Activated CD4-positive, alpha-beta T cell treated with anti-CD3 and anti-CD28 coated beads, Interleukin-2, amount 50 U/mL, for 48 hours (primary cell): ENCODE data around the gene RAC2.

Experiments used
- DNase-seq, 2 experiments: peaks; one replicate each; pipeline ENCODE4 v3.0.0-alpha.2; 2020

The RAC2 gene

DNA sequence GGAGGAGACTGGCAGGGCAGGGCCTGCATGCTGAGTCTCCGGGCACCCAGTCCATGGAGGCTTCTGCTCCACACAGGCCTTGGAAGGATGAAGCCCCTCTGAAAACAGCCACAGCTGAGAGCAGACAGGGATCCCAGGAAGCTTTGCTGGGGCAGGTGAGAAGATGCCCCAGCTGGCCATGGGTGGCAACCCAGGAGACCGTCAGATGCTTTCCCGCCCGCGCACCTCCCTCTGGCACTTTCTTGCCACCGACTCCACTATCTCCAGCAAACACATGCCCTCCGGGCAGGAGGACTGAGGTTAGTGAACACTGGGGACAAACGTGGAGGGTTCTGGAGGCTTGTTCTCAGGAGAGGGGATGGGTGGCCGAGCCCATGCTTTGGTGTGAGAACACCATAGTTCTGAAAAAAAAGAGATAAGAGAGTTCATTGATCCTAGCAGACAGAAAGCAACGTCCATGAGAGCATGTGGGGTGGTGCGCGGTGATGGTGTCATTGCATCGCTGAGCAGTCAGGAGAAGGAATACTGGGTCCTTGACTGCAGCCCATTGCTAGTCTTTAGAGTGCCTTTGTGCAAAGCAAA, 58.3 kb downstream of the RAC2 start:
- no peak for DNase-seq

DNA sequence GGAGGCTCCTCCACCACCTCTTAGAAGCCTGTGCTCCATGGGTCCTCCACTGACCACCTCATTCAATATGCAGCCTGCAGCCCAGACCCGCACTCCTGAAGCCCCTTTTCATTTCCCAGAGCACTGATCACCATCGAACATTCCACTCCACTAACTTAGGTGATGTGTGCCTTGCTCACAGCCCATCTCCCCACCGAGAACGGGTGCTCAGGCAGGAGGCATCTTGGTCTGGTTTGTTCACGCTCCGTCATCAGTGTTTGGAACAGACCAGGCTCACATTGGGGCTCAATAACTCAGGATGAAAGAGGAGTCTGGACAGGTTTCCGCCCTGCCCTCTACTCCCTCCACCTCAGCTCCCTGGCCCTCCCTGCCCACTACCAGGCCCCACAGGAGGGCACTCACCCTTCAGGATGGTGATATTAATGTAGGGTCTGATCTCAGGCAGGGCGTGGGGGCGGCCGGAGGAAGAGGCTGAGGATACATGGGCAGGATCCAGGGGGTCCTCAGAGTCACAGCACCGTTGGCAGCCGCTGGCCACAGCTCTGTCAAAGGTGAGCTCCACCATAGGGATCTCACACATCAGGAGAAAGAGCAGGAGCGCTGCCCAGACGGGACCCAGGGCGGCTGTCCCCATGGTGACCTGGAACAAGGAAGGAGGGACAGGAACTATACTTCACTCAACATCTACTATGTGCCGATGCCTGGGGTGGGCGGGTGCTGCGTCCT, 59.1 kb downstream of the RAC2 start:
- no peak for DNase-seq

DNA sequence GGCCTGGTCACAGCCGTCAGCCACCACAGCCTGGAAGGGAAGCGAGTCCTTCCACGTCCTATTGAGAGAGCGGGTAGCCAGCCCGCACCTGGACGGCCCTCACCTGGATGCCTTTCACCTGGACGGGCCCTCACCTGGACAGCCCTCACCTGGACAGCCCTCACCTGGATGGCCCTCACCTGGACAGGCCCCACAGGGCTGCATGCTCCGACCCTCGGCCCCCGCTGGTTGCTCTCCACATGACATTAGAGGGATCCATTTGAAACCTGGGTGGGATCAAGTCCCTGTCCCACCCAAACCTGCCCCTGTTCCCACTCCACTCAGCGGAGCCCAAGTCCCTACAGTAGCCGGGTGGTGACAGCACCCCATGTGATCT, 59.7 kb downstream of the RAC2 start:
- no peak for DNase-seq

DNA sequence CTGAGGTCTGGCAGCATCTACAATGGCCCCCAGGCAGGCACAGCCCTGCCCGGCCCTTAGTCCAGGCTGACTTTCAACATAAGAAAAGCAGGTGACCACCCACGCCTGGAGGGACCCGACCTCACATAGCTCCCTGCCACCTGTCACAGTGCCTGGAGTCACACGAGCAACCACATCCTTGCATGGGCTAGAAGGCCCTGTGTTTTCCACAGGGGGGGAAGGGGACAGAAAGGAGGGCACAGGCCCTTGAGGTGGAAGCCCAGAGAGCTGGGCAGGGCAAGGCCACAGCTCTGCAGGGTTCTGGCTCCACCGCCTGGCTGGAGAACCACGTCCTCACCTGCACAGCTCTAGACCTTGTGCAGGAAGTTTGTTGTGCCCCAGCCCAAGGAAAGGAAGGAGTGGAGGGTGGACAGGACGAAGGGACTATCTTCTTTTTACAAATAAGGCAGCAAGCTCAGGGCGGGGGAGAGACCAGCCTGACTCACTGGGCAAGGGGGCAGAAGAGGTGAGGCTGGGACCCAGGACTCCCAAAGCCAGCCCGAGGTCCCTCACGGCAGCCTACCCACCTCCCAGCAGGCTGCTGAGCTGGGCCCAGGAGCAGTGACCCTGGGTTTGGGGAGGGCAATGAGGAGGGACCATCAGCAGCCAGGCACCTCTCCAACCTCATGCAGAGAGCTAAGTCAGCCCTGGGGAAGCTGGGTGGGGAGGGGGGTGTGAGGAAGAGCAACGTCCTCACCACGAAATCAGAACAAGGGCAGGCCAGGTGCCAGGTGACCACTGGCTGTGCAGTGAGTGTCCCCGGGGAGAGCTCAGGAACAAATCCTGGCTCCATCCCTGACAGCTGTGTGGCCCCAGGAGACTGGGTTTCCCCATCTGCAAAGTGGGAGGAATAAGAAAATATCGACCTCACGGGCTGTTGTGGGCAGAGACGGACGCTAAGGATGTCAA, 60.4 kb downstream of the RAC2 start:
- DNase-seq, result no peak

DNA sequence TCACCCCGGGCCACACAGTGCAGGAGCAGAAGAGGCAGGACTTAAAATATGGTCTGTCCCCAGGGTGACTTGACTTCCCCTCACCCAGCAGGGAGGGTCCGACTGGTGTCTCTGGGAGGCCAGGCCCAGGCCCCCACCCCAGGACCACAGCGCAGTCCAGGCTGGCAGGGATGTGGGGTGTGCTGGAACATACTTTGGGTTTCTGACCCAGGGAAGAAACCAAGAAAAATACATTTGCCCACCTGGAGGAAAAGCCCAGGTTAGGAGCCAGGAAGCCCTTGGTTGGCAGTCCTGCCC, 61.2 kb downstream of the RAC2 start:
- no peak for DNase-seq

DNA sequence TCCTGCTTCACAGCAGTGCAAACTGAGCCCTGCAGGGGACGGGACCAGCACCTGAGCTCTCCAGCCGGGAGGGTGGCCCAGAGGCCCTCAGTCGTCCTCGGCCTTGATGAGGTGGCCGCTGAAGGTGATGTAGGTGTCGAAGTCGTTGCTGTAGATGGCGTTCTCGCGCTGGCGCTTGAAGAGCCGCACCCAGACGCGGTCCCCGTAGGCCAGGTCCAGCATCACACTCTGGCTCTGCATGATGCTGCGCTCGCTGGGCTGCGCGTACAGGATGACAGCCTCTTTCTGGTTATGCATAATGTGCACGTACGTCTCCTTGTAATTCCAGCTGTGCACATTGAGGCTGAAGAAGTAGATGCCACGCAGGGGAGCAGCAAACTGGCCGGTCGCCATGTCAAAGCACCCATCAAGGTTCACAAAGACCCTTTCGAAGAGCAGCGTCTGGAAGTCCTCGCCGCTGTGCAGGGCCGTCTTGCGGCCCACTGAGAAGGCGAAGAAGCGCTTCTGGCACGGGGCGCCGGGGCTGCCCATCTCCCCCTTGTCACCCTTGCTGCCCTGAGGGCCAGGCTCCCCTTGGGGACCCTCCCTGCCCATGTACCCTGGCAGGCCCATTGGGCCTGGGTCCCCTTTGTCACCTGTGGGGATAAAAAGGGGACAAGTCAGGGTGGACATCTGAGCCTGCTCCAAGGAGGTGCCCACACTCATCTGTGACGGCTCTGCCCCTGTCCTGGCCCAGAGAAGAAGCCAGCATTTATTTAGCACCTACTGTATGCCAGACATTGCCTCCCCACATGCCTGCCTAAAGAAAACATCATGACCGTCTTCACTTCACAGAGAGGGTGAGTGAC, 61.7 kb downstream of the RAC2 start:
- no peak for DNase-seq

DNA sequence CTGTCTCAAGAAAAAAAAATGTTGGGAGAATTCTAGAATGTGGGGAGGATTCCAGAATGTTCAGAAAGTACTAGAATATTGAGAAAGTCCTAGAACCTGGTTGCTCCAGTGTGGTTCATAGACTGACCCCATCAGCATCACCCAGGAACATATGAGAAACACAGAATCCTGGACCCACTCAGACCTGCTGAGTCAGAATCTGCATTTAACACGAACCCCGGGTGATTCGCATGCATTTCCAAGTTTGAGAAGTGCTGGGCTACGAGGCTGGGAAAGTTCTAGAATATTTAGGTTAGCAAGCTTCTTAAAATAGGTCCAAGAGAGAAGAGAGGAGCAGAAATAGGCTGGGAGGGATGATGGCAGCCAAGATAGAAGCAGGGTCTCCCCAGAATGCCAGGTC, 62.4 kb downstream of the RAC2 start:
- no peak for DNase-seq

- no peak for DNase-seq
Observed at GRCh38 chr22:37180531-37181231, 63.4 kb downstream of the RAC2 start.

GRCh38 chr22:37179622-37180420, 64.2 kb downstream of the RAC2 start:
- DNase-seq, result no peak

GRCh38 chr22:37179126-37179470, 65.0 kb downstream of the RAC2 start:
- no peak for DNase-seq

GRCh38 chr22:37178350-37179125, 65.5 kb downstream of the RAC2 start:
- no peak for DNase-seq

DNA sequence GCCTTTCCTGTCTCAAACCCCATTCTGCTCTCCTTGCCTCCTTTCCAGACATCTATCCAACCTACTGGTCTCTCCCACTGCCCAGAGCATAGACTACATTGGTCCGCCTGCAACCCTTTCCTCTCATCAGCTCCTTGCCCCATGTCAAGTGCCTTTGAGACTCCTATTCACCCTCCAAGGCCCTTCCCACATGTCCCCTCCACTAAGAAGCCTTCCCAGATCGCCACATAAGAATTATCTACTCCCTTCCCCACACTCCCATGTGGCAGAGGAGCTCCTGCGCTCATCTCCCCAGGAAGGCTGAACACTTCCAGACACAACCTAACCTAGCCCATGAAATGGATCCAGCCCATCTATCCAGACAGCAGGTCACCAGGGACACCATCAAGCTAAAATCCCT, 66.3 kb downstream of the RAC2 start:
- DNase-seq, result no peak

DNA sequence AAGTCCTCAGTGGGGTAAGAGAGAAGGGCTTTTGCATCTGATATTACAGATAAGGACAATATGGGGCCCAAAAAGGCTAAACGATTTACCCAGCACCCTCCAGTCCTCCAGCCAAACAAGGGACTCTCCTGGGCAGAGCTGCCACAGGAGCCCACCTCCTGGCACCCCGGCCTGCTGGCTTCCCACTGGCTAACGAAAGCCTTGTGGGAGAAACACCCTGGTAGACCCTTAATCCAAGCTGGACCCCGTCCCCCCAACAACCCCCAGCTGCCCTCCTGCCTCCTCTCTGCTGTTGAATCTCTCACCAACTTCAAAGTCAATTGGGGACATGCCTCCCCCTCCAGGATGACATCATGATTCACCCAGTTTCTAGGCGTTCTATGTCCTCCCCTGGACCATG, 66.8 kb downstream of the RAC2 start:
- no peak for DNase-seq

DNA sequence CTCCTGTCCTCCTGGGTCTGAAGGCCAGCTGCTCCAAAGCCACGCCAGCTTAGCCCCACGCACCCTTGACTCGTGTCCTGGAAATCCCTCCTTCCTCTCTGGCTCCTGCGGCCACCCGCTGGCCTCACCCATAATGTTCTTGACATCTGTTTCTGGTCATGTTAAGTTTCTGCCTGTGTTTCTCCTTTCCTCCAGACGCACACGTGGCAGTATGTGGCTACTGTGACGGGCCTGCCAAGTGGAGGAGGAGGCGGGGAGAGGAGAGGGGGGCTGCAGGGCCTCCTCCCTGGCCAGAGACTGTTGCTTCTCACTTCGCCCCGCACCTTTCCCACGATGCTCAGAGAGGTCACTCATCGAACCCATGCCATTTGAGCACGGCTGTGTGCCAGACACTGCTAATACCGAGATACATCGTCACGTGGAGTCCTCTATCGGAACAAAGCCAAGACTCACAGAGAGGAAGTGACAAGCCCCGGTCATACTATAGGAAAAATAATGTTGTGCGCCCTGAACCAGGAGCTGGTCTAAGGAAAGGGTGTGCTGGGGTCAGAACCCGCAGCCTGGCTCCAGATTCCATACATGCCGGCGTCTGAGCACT, 67.5 kb downstream of the RAC2 start:
- DNase-seq, result no peak

DNA sequence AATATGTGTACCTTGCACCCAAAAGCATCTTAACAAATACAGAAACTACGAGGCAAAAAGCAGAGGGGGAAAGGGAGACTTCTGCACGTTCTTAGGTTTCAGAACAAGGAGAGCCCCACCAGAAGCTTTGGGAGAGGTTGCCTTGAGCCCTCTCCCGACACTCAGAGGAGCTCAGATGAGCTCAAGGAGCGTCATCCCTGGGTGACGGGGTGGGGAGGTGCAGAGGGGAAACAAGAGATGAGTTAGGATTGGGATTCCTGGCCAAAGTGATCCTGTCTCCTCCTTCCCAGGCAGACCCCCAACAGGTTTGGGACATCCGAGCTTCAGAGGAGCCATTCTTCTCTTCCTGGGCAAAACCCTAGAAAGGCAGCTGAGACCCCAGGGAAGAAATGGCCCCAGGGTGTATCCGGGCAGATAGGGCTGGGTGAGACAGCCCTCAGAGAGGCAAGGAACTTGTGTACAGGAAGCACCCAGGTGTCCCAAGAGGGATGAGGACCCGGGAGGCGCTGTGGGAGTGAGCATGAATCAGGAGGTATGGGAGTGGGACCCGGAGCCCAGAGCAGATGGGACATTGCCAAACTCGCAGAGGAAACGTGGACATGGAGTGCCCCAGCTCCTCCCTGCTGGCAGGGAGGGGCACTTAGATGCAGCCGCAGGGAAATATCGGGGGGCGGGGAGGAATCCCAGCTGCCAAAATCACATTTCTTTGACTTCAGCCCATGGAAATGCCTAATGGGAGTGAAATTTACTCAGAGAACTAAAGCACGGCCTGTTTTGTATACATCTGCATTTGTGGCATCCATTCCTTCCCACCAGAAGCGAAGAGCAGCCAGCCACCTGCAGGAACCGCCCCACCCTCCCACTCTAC, 68.4 kb downstream of the RAC2 start:
- DNase-seq, result no peak
